Measurements from ENCODE around the gene SEC22B.
"Not testable (repeated sequence)": the region's sequence is repeated elsewhere in the genome, so short reads cannot be mapped to it uniquely, and the experiment has no call there.

SEC22B gene

GRCh38 chr1:120143334-120143733 is 33.0 kb downstream of the SEC22B start:
- Mint-ChIP-seq H3K4me1 (peaks cover 31% of the 10 kb centered on the region), H3K27ac (peak overlapping the region; percentile 77 to 95 (median 80))
- H3K27me3 Mint-ChIP-seq (ENCODE audit: low read depth); H3K9me3 Mint-ChIP-seq; H3K4me3 Mint-ChIP-seq; H3K36me3 Mint-ChIP-seq (ENCODE audit: low read depth): not testable (repeated sequence)

- not testable (repeated sequence) for H3K9me3 Mint-ChIP-seq; H3K27me3 Mint-ChIP-seq (ENCODE audit: low read depth); H3K36me3 Mint-ChIP-seq (ENCODE audit: low read depth)
- H3K4me3 Mint-ChIP-seq: peak overlapping the region in 1 of 3 experiments; percentile 63
- H3K27ac Mint-ChIP-seq: peak overlapping the region; percentile 77 to 95 (median 90)
- peaks cover 31% of the 10 kb centered on the region for H3K4me1 Mint-ChIP-seq
Measured at GRCh38 chr1:120142512-120143263, 33.6 kb downstream of the SEC22B start.

- H3K27me3 Mint-ChIP-seq (ENCODE audit: low read depth); H3K9me3 Mint-ChIP-seq; H3K36me3 Mint-ChIP-seq (ENCODE audit: low read depth); H3K4me3 Mint-ChIP-seq: not testable (repeated sequence)
- Mint-ChIP-seq H3K4me1 (peaks cover 31% of the 10 kb centered on the region), H3K27ac (peak overlapping the region; percentile 73 to 90 (median 77))
Measured at GRCh38 chr1:120141865-120142264, 34.5 kb downstream of the SEC22B start.

- H3K27me3 Mint-ChIP-seq (ENCODE audit: low read depth); H3K36me3 Mint-ChIP-seq (ENCODE audit: low read depth); H3K4me3 Mint-ChIP-seq; H3K9me3 Mint-ChIP-seq: not testable (repeated sequence)
- Mint-ChIP-seq H3K27ac (peak overlapping the region; percentile 40 to 86 (median 82)), H3K4me1 (peaks cover 31% of the 10 kb centered on the region)
Measured at GRCh38 chr1:120140656-120141265, 35.6 kb downstream of the SEC22B start.

- peak overlapping the region in 1 of 3 experiments; percentile 63 for H3K27ac Mint-ChIP-seq
- not testable (repeated sequence) for H3K27me3 Mint-ChIP-seq (ENCODE audit: low read depth); H3K9me3 Mint-ChIP-seq; H3K4me3 Mint-ChIP-seq; H3K36me3 Mint-ChIP-seq (ENCODE audit: low read depth)
- peaks cover 17% of the 10 kb centered on the region for H3K4me1 Mint-ChIP-seq
Measured at GRCh38 chr1:120136086-120136485, 40.2 kb downstream of the SEC22B start.

- H3K27me3 Mint-ChIP-seq (ENCODE audit: low read depth); H3K4me3 Mint-ChIP-seq; H3K9me3 Mint-ChIP-seq; H3K36me3 Mint-ChIP-seq (ENCODE audit: low read depth): not testable (repeated sequence)
- Mint-ChIP-seq H3K27ac (peak overlapping the region; percentile 55 to 78 (median 75)), H3K4me1 (peaks cover 18% of the 10 kb centered on the region)
Measured at GRCh38 chr1:120133928-120134325, 42.4 kb downstream of the SEC22B start.

GRCh38 chr1:120133228-120133927 is 42.9 kb downstream of the SEC22B start:
- no peaks in the 10 kb centered on the region for H3K36me3 Mint-ChIP-seq (ENCODE audit: low read depth)
- H3K27me3 Mint-ChIP-seq (ENCODE audit: low read depth): no peaks in the 10 kb centered on the region
- no peak for TF ChIP-seq CTCF (IDR thresholded peaks at IDR 0.05; ENCODE audit: unreplicated experiment in 3 of 3)
- H3K4me1 Mint-ChIP-seq: peaks cover 18% of the 10 kb centered on the region
- peak overlapping the region in 2 of 3 experiments; percentile 1 to 4 for H3K4me3 Mint-ChIP-seq
- peak overlapping the region; percentile 55 to 75 (median 64) for H3K27ac Mint-ChIP-seq
- H3K9me3 Mint-ChIP-seq: no peaks in the 10 kb centered on the region

- peak overlapping the region; percentile 55 to 98 (median 98) for H3K27ac Mint-ChIP-seq
- not testable (repeated sequence) for H3K36me3 Mint-ChIP-seq (ENCODE audit: low read depth)
Measured at GRCh38 chr1:120132406-120132763, 43.9 kb downstream of the SEC22B start.

GRCh38 chr1:120131611-120132405 is 44.5 kb downstream of the SEC22B start:
- H3K36me3 Mint-ChIP-seq (ENCODE audit: low read depth); H3K9me3 Mint-ChIP-seq; H3K27me3 Mint-ChIP-seq (ENCODE audit: low read depth): not testable (repeated sequence)
- peak overlapping the region in 1 of 3 experiments; percentile 18 for H3K4me3 Mint-ChIP-seq
- peak overlapping the region; percentile 55 to 98 (median 98) for H3K27ac Mint-ChIP-seq
- H3K4me1 Mint-ChIP-seq: peaks cover 18% of the 10 kb centered on the region

More at GRCh38 chr1:120132406-120132763, 43.9 kb downstream of the SEC22B start:
- Mint-ChIP-seq H3K4me1 (peaks cover 18% of the 10 kb centered on the region), H3K4me3 (peak overlapping the region in 2 of 3 experiments; percentile 4 to 18)
- H3K27me3 Mint-ChIP-seq (ENCODE audit: low read depth); H3K9me3 Mint-ChIP-seq: not testable (repeated sequence)

- not testable (repeated sequence) for H3K4me3 Mint-ChIP-seq; H3K9me3 Mint-ChIP-seq; H3K27ac Mint-ChIP-seq; H3K36me3 Mint-ChIP-seq (ENCODE audit: low read depth); H3K27me3 Mint-ChIP-seq (ENCODE audit: low read depth)
- H3K4me1 Mint-ChIP-seq: peaks cover 11% of the 10 kb centered on the region
Measured at GRCh38 chr1:120127921-120128320, 48.4 kb downstream of the SEC22B start.

- H3K4me1 Mint-ChIP-seq; H3K27me3 Mint-ChIP-seq (ENCODE audit: low read depth); H3K9me3 Mint-ChIP-seq; H3K27ac Mint-ChIP-seq; H3K4me3 Mint-ChIP-seq; H3K36me3 Mint-ChIP-seq (ENCODE audit: low read depth): not testable (repeated sequence)
Measured at GRCh38 chr1:120126216-120126615, 50.1 kb downstream of the SEC22B start.

- not testable (repeated sequence) for H3K4me1 Mint-ChIP-seq; H3K27me3 Mint-ChIP-seq (ENCODE audit: low read depth); H3K36me3 Mint-ChIP-seq (ENCODE audit: low read depth); H3K4me3 Mint-ChIP-seq; H3K9me3 Mint-ChIP-seq
- H3K27ac Mint-ChIP-seq: peak overlapping the region in 1 of 3 experiments; percentile 81
Measured at GRCh38 chr1:120124628-120125027, 51.7 kb downstream of the SEC22B start.

- H3K36me3 Mint-ChIP-seq (ENCODE audit: low read depth); H3K4me1 Mint-ChIP-seq; H3K27me3 Mint-ChIP-seq (ENCODE audit: low read depth); H3K4me3 Mint-ChIP-seq; H3K9me3 Mint-ChIP-seq: not testable (repeated sequence)
- H3K27ac Mint-ChIP-seq: peak overlapping the region in 2 of 3 experiments; percentile 11 to 81
Measured at GRCh38 chr1:120123813-120124510, 52.4 kb downstream of the SEC22B start.

Measured in nephron (organoid).